ENCODE measurements around the gene SORCS3.

Gene SORCS3

DNA sequence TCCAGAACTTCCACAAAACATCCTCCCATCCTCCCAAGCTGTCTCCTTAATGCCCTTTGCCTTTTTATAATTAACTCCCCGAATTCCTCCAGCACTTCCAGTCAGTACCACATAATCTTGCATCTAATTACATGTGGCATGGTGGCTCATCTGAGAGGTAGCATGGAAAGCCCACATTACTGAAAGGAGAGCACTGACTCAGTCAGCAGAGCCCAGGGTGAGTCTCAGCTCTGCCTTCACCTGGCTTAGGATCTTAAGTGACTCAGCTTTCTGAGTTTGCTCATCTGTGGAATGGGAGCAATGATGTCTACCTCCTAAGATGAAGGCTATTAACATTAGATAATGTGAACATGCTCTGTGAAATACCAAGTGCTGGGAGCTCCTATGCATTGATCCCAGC is 433.9 kb downstream of the SORCS3 start:
- TF ChIP-seq, protein P1, sequence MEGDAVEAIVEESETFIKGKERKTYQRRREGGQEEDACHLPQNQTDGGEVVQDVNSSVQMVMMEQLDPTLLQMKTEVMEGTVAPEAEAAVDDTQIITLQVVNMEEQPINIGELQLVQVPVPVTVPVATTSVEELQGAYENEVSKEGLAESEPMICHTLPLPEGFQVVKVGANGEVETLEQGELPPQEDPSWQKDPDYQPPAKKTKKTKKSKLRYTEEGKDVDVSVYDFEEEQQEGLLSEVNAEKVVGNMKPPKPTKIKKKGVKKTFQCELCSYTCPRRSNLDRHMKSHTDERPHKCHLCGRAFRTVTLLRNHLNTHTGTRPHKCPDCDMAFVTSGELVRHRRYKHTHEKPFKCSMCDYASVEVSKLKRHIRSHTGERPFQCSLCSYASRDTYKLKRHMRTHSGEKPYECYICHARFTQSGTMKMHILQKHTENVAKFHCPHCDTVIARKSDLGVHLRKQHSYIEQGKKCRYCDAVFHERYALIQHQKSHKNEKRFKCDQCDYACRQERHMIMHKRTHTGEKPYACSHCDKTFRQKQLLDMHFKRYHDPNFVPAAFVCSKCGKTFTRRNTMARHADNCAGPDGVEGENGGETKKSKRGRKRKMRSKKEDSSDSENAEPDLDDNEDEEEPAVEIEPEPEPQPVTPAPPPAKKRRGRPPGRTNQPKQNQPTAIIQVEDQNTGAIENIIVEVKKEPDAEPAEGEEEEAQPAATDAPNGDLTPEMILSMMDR (conservative IDR thresholded peaks at IDR 0.05; ENCODE audit: low read depth, low read length), result no peak
- no peak overlapping the region for H3K4me3 ChIP-seq (ENCODE audit: low read length)
- DNase-seq (ENCODE audit: low read depth), result no peak

- TF ChIP-seq, protein P1 (conservative IDR thresholded peaks at IDR 0.05; ENCODE audit: low read depth, low read length), result no peak
- no peak for DNase-seq (ENCODE audit: low read depth)
- no peak overlapping the region for H3K4me3 ChIP-seq (ENCODE audit: low read length)
These were observed 444.9 kb downstream of the SORCS3 start for GRCh38 chr10:105085980-105086379.

- no peak for DNase-seq (ENCODE audit: low read depth)
- TF ChIP-seq, protein P1 (conservative IDR thresholded peaks at IDR 0.05; ENCODE audit: low read depth, low read length), result no peak
- H3K4me3 ChIP-seq (ENCODE audit: low read length), result no peak overlapping the region
These were observed 453.0 kb downstream of the SORCS3 start for GRCh38 chr10:105094048-105094447.

- H3K4me3 ChIP-seq (ENCODE audit: low read length), result no peak overlapping the region
- no peak for DNase-seq (ENCODE audit: low read depth)
- TF ChIP-seq, protein P1 (conservative IDR thresholded peaks at IDR 0.05; ENCODE audit: low read depth, low read length), result no peak
These were observed 455.2 kb downstream of the SORCS3 start for GRCh38 chr10:105096316-105096715.

DNA sequence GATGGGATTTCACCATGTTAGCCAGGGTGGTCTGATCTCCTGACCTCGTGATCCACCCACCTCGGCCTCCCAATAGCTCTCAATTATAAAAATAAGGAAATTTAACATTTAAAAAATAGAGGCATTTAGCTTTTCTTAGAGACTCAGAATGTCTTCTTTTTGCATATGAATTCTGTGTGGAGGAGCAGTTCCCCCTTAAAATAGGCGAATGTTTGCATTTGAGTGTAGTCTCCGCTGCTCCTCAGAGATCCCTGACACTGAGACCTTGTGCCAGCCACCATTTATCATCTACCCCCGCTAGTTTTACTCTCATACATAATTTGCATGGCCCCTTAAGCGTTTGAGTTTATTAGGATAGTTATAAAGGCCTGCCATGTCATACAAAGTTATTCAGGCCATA is 461.9 kb downstream of the SORCS3 start:
- TF ChIP-seq, protein P1 (conservative IDR thresholded peaks at IDR 0.05; ENCODE audit: low read depth, low read length), result no peak
- no peak overlapping the region for H3K4me3 ChIP-seq (ENCODE audit: low read length)
- no peak for DNase-seq (ENCODE audit: low read depth)

DNA sequence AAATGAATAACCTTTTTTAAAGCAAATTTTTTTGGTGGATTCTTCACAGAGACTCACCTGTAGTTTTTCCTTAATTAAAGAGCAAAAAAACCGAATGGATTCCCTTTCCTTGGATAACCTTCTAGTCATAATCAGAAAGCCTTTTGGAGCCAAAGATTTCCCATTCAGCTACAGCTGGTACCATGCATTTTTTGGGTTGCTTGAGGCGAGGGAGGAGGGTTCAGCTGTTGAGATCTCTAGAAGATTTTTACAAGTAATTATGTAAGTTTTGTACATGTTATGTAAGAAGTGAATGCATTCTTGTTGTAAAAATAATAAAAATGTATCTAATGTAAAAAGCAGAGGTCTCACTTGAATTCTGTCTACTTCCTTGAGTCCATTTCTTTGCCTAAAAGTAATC is 463.2 kb downstream of the SORCS3 start:
- DNase-seq (ENCODE audit: low read depth), result no peak
- TF ChIP-seq, protein P1 (conservative IDR thresholded peaks at IDR 0.05; ENCODE audit: low read depth, low read length), result no peak
- H3K4me3 ChIP-seq (ENCODE audit: low read length), result no peak overlapping the region

- TF ChIP-seq, protein P1 (conservative IDR thresholded peaks at IDR 0.05; ENCODE audit: low read depth, low read length), result no peak
- no peak overlapping the region for H3K4me3 ChIP-seq (ENCODE audit: low read length)
- DNase-seq (ENCODE audit: low read depth), result no peak
These were observed 468.1 kb downstream of the SORCS3 start for GRCh38 chr10:105109164-105109563.

All from retinal pigment epithelial cell (primary cell).